GM04503 (cell line): ENCODE measurements around the gene MYH16.
"Not testable (repeated sequence)": the region's sequence is repeated elsewhere in the genome, so short reads cannot be mapped to it uniquely, and the experiment has no call there.

Experiments used
- DNase-seq: peaks from one replicate; pipeline ENCODE4 v3.0.0-alpha.2; 2012; ENCODE audit warnings: low read depth

Gene MYH16

DNA sequence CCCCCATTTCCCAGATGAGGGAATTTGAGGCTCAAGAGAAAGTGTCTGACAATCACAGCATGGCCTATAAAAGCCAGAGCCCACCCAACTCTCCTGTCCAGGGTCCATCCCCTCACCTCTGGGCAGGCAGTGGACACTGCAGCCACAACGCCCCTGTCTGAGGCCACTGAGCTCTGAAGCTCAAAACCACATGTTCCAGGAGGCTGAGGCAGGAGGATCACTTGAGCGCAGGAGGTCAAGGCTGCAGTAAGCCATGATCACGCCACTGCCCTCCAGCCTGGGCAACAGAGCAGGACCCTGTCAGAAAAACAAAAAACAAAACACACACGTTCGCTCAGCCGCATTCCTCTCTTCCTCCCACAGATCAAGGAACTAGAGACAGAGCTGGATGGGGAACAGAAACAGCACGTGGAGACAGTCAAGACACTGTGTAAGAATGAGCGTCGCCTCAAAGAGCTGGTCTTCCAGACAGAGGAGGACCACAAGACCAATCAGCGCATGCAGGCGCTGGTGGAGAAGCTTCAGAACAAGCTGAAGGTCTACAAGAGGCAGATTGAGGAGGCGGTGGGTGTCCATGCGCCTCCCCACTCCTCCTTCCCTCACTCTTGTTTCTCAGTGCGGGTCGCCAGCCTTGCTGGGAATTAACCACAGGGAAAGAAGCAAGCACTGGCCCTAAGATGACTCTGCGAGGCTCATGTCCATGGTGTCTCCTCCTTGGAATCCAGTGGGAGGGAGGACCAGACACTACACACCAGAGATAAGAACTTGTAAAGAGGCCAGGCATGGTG is 33.0 kb downstream of the MYH16 start:
- no peak for DNase-seq

GRCh38 chr7:99308461-99309074 is 35.9 kb downstream of the MYH16 start:
- no peak for DNase-seq

- no peak for DNase-seq
Observed at GRCh38 chr7:99309111-99309510, 36.5 kb downstream of the MYH16 start.

DNA sequence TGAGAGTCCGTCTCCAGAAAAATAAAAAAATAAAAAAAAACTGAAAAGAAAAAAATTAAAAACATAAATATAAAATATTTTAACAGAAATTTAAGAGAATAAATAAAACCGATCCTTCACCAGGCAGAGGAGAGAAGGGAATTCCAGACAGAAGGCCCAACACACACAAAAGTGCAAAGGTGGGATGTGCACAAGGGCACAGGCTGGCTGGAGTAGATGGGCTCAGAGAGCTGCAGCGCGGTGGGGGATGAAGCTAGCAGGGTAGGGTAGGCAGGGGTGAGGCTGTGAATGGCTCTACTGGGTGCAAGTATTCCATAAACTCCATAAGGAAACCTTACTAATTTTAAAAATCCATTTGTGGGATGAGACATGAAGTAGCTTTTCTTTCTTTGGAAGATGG is 37.4 kb downstream of the MYH16 start:
- no peak for DNase-seq

DNA sequence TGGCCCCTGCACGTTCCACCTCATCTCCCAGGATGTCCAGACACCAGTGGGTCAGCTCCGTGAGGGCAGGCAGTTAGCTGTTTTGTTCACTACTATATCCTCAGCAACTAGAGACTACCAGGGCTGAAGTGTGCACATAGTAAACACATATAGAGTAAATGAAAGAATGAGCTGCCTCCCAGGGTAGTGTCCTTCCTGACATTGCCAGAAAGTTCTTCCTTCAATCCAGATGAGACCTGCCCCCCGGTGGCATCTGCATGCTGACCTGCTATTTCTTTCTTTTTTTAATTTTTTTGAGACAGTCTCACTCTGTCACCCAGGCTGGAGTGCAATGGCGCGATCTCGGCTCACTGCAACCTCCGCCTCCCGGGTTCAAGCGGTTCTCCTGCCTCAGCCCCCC is 39.1 kb downstream of the MYH16 start:
- no peak for DNase-seq

DNA sequence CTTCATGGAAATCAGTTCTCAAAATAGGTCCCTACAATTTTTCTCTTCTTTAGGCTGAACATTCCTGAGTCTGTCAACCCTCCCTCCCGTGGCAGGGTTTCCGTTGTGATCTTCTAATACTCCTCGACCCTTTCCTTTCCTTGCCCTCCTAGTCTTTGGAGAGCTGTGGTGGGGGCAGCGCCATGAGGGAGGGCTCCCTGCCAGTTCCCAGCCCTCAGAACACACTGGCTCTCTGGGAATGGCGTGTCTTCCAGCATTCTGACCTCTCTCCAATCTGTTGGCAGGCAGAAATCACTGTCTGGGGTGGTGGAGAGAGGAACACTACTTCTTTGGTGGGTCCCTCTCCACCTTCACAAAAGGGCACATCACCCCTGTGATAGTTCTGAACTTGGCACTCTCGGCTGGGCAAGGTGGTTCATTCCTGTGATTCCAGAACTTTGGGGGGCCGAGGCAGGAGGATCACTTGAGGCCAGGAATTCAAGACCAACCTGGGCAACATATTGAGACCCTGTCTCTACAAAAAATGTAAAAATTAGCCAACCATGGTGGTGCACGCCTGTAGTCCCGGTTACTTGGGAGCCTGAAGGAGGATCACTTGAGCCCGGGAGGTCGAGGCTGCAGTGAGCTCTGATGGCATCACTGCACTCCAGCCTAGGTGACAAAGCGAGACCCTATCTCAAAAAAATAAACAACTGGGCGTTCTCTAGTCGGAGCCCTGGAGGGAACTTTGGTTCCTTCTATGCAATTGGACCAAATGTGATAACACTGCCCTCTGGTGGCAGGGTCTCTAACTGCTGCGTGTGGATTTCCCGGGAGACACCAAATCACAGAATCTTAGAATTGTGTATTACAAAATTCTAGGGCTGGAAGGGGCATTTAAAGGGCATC is 39.9 kb downstream of the MYH16 start:
- no peak for DNase-seq

- no peak for DNase-seq
Observed at GRCh38 chr7:99313204-99313573, 40.5 kb downstream of the MYH16 start.

- DNase-seq = no peak
Observed at GRCh38 chr7:99314504-99314903, 41.9 kb downstream of the MYH16 start.

DNA sequence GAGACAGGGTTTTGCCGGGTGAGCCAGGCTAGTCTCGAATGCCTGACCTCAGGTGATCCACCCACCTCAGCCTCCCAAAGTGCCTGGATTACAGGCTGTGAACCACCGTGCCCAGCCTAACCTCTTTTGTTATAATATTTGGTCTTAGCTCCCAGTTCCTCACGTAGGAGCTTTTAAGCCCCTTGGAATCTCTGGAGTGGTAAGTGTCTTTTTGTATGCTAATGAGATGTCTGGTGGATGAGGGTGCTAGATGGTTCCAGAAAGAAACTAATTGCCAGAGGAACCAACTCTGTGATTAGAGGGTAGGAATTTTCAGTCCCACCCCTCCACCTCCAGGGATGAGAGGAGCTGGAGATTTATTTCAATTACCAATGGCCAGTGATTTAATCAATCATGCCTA is 47.7 kb downstream of the MYH16 start:
- DNase-seq = no peak

DNA sequence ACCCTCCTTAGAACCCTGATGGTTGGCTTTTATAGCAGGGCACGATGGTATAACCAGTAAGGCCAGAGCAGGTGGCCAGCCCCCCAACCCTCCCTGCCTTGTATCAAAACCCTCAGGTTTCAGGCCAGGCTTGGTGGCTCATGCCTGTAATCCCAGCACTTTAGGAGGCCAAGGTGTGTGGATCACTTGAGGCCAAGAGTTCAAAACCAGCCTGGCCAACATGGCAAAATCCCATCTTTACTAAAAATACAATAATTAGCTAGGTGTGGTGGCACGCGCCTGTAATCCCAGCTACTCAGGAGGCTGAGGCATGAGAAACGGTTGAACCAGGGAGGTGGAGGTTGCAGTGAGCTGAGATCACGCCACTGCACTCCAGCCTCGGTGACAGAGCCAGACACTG is 50.0 kb downstream of the MYH16 start:
- not testable (repeated sequence) for DNase-seq

DNA sequence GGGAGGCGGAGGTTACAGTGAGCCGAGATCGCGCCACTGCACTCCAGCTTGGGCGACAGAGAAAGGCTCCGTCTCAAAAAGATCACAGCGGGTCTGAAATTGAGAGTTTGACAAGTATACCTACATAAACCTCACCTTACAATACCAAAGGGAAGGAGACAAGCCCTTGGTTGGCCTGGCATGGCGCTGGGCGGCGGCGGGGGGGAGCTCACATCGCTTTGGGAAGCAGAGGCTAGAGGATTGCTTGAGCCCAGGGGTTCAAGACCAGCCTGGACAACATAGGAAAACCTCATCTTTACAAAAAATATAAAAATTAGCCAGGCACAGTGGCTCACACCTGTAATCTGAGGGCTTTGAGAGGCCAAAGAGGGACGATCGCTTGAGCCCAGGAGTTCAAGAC is 51.9 kb downstream of the MYH16 start:
- DNase-seq = no peak

DNA sequence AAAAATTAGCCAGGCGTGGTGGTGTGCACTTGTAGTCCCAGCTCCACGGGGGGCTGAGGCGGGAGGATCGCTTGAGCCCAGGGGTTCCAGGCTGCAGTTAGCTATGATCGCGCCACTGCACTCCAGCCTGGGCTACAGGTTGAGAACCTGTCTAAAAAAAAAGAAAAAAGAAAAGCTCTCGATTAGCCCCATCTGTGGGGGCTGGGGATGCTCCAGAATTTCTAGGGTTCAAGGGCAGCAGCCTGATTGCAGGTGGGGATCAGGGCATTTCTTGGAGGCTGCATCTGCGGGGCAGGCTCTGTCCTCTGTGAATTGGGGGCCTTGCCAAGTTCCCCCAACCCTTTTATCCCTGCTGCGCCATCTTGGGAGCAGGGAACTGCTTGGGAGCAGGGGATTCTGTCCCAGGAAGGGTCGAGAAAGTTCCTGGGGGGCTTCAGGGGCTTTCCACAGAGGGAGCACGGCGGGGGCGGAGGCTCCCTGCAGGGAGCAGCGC is 52.4 kb downstream of the MYH16 start:
- DNase-seq = no peak

- peak; percentile 68 for DNase-seq
Observed at GRCh38 chr7:99325592-99326407, 53.2 kb downstream of the MYH16 start, which contains the start of gene ARPC1A. Gene ARPC1A, plus strand, starts transcription at chr7:99325898. Its CDS starts 7,456 bp downstream, at chr7:99333354.

- DNase-seq = no peak
Observed at GRCh38 chr7:99326408-99326782, 53.8 kb downstream of the MYH16 start.

GRCh38 chr7:99330314-99330961 is 57.8 kb downstream of the MYH16 start:
- DNase-seq = peak; percentile 62

DNA sequence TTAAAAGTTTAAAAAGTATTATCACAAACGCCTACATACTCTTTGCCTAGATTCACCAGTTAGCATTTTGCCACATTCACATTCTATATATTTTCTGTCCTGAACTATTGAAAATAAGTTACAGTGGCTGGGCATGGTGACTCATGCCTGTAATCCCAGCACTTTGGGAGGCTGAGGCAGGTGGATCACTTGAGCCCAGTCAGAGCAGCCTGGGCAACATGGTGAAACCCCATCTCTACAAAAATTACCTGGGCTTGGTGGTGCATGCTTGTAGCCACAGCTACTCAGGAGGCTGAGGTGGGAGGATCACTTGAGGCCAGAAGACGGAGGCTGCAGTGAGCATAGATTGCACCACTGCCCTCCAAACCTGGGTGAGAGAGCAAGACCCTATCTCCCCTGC is 58.4 kb downstream of the MYH16 start:
- DNase-seq = no peak

DNA sequence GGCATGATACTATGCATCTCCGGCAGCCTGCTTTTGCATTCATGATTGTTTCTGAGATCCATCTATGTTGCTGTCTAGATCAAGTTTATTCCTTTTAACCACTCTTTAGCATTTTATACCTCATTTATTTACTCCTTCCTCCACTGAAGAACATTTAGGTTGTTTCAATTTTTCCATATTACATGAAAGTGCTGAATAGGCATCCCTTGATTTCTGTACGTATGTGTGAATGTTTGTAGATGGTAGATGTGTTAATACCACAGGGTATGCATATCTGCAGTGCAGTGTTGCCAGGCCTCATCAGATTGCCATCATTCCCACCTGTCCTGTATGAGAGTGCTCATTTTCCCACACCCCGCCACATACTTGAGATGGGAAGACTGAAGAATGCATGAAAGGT is 67.0 kb downstream of the MYH16 start:
- no peak for DNase-seq

GRCh38 chr7:99340659-99341058 is 68.0 kb downstream of the MYH16 start:
- DNase-seq = no peak

DNA sequence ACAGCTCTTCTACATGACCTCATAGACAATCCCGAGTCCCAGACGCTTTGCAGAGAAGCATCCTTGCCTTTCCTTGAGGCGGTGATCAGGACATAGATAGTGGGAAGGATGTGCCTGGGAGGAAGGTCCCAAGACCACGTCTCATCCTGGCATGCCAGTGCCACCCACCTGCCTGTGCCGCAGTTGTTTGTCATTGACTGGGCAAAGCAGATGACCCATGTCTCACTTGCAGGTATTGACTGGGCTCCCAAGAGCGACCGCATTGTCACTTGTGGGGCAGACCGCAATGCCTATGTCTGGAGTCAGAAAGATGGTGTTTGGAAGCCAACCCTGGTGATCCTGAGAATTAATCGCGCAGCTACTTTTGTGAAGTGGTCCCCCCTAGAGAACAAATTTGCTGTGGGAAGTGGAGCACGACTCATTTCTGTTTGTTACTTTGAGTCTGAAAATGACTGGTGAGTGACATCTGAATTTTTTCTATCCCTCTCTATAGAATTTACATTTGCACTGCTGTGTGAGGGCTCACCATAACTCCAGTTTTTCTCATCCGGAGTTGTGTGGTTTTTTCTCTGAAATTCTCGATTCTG is 71.5 kb downstream of the MYH16 start:
- no peak for DNase-seq

DNA sequence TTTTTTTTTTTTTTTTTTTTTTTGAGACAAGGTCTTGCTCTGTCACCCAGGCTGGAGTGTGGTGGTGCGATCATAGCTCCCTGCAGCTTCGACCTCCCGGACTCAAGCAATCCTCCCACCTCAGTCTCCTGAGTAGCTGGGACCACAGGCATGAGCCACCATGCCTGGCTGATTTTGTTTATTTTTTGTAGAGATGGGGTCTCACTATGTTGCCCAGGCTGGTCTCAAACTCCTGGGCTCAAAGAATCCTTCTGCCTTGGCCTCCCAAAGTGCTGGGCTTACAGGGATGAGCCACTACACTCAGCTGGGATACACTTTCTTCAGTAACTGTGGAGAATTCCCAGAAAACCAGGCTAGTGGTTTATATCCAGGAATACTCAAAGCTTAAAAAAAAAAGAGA is 78.0 kb downstream of the MYH16 start:
- not testable (repeated sequence) for DNase-seq

DNA sequence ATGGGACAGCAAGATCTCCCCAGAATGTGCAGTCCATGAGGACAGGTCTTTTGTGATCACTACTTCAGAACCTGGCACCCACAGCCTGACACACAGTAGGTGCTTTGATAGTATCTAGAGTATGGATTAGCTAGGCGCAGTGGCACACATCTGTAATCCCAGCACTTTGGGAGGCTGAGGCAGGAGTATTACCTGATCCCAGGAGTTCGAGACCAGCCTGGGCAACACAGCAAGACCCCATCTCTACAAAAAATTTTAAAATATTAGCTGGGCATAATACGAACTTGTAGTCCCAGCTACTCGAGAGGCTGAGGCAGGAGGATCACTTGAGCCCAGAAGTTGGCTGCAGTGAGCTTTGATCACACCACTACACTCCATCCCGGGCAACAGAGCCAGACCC is 79.6 kb downstream of the MYH16 start:
- no peak for DNase-seq
